Activated naive CD4-positive, alpha-beta T cell treated with anti-CD3 and anti-CD28 coated beads, Interleukin-2, amount 10 ng/mL, durations not matched to agents 7 days and 5 days (primary cell): ENCODE results near the gene LGALS7B.
"Not testable (repeated sequence)": the region's sequence is repeated elsewhere in the genome, so short reads cannot be mapped to it uniquely, and the experiment has no call there.

Experiments used
- CTCF ChIA-PET: fragments of 350-600 bp; sonication (Branson Sonifier 250); formaldehyde crosslinking; loops from one replicate; lab custom pipeline; 2021; ENCODE audit warnings: antibody characterized with exemption; lab: Charles Lee
- DNase-seq: peaks from one replicate; pipeline ENCODE4 v3.0.0-alpha.2; 2020
- H3K27ac Mint-ChIP-seq: one replicate; pipeline ENCODE4 v1.8.0; 2021; ENCODE audit warnings: mild to moderate bottlenecking, moderate library complexity, mixed read lengths
- H3K27me3 Mint-ChIP-seq: one replicate; pipeline ENCODE4 v1.8.0; 2021; ENCODE audit warnings: mild to moderate bottlenecking, mixed read lengths
- H3K36me3 Mint-ChIP-seq: one replicate; pipeline ENCODE4 v1.8.0; 2021; ENCODE audit warnings: mixed read lengths
- H3K4me1 Mint-ChIP-seq: one replicate; pipeline ENCODE4 v1.8.0; 2021; ENCODE audit warnings: mixed read lengths
- H3K4me3 Mint-ChIP-seq: one replicate; pipeline ENCODE4 v1.8.0; 2021; ENCODE audit warnings: mild to moderate bottlenecking, moderate library complexity, mixed read lengths
- H3K9me3 Mint-ChIP-seq: one replicate; pipeline ENCODE4 v1.8.0; 2021; ENCODE audit warnings: mixed read lengths

Gene LGALS7B

DNA sequence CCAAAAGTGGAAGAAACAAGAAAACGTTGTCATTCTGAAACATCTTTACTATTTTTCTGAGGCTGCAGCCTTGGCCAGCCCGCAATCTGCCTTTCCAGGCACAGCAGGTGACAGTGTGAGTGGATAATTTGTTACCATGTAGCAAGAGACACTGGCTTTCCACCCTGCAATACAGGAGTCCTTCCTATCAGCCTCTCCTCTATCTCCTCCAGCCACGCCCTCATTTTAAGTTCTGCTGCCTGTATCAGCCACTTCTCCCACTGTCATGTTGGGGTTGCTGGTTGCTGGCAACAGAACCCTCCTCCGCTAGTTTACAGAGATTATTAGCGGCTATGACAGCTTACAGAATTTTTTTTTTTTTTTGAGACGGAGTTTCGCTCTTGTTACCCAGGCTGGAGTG is 7.9 kb upstream of the LGALS7B start:
- Mint-ChIP-seq H3K36me3 (no peaks in the 10 kb centered on the region), H3K27me3 (peaks cover 54% of the 10 kb centered on the region), H3K4me3 (no peak overlapping the region), H3K9me3 (no peaks in the 10 kb centered on the region), H3K4me1 (no peaks in the 10 kb centered on the region), H3K27ac (no peak overlapping the region)
- CTCF ChIA-PET = no interaction called here
- no peak for DNase-seq

DNA sequence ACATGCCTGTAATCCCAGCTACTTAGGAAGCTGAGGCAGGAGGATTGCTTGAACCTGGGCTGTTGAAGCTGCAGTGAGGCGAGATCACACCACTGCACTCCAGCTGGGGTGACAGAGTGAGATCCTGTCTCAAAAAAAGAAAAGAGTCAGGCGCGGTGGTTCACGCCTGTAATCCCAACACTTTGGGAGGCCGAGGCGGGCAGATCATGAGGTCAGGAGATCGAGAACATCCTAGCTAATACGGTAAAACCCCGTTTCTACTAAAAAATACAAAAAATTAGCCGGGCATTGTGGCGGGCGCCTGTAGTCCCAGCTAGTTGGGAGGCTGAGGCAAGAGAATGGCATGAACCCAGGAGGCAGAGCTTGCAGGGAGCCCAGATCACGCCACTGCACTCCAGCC is 6.8 kb upstream of the LGALS7B start:
- DNase-seq, H3K4me3 Mint-ChIP-seq, H3K27ac Mint-ChIP-seq, H3K4me1 Mint-ChIP-seq, CTCF ChIA-PET, H3K36me3 Mint-ChIP-seq, H3K9me3 Mint-ChIP-seq: not testable (repeated sequence)
- H3K27me3 Mint-ChIP-seq = peaks cover 54% of the 10 kb centered on the region

DNA sequence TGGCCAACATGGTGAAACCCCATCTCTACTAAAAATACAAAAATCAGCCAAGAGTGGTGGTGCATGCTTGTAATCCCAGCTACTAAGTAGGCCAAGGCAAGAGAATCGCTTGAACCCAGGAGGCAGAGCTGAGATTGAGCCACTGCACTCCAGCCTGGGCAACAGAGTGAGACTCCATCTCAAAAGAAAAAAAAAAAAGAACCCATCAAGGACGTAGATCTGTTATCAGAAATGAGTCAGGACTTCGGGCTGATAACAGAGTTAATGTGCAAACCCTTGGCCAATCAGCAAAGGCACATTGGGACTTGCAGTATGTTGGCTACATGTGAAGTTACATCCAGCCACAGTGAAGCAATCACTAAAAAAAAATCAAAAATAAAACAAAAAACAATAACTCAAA is 4.8 kb upstream of the LGALS7B start:
- no peak for DNase-seq
- Mint-ChIP-seq H3K36me3 (no peaks in the 10 kb centered on the region), H3K4me3 (no peak overlapping the region), H3K9me3 (no peaks in the 10 kb centered on the region), H3K4me1 (no peaks in the 10 kb centered on the region), H3K27me3 (peaks cover 46% of the 10 kb centered on the region), H3K27ac (no peak overlapping the region)
- CTCF ChIA-PET = interaction anchor here (0.9 kb wide), 1 partner anchor 15 kb away, joined by 3 read pairs; no protein-coding TSS in a partner anchor

DNA sequence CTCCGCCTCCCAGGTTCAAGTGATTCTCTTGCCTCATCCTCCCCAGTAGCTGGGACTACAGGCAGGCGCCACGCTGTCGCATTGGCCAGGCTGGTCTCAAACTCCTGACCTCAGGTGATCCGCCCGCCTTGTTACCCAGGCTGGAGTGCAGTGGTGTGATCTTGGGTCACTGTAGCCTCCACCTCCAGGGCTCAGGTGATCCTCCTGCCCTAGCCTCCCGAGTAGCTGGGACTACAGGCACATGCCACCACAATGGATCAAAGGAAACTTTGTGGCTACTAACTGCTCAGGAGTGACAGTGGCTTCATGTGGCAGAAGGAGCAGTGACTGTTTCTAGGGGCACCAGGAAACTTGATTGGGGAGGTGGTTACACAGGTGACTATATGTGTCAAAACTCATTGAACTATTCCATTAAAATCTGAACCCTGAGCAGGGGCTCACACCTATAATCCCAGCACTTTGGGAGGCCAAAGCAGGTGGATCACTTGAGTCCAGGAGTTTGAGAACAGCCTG is 3.8 kb upstream of the LGALS7B start:
- no peaks in the 10 kb centered on the region for H3K36me3 Mint-ChIP-seq
- peaks cover 38% of the 10 kb centered on the region for H3K27me3 Mint-ChIP-seq
- CTCF ChIA-PET = no interaction called here
- no peaks in the 10 kb centered on the region for H3K4me1 Mint-ChIP-seq
- no peak for DNase-seq
- no peaks in the 10 kb centered on the region for H3K9me3 Mint-ChIP-seq
- no peak overlapping the region for H3K4me3 Mint-ChIP-seq
- no peak overlapping the region for H3K27ac Mint-ChIP-seq

DNA sequence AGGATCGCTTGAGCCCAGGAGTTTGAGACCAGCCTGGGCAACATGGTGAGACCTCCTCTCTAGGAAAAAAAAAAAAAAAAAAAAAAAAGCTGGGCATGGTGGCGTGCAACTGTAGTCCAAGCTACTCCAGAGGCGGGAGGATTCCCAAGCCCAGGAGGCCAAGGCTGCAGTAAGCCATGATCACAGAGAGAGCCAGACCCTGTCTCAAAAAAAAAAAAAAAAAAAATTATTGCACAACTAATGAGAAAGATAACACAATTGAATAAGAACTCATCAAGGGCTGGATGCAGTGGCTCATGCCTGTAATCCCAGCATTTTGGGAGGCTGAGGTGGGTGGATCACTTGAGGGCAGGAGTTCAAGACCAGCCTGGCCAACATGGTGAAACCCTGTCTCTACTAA is 2.9 kb upstream of the LGALS7B start:
- CTCF ChIA-PET, H3K27ac Mint-ChIP-seq, H3K4me3 Mint-ChIP-seq, H3K36me3 Mint-ChIP-seq, H3K9me3 Mint-ChIP-seq, DNase-seq, H3K4me1 Mint-ChIP-seq: not testable (repeated sequence)
- peaks cover 30% of the 10 kb centered on the region for H3K27me3 Mint-ChIP-seq

DNA sequence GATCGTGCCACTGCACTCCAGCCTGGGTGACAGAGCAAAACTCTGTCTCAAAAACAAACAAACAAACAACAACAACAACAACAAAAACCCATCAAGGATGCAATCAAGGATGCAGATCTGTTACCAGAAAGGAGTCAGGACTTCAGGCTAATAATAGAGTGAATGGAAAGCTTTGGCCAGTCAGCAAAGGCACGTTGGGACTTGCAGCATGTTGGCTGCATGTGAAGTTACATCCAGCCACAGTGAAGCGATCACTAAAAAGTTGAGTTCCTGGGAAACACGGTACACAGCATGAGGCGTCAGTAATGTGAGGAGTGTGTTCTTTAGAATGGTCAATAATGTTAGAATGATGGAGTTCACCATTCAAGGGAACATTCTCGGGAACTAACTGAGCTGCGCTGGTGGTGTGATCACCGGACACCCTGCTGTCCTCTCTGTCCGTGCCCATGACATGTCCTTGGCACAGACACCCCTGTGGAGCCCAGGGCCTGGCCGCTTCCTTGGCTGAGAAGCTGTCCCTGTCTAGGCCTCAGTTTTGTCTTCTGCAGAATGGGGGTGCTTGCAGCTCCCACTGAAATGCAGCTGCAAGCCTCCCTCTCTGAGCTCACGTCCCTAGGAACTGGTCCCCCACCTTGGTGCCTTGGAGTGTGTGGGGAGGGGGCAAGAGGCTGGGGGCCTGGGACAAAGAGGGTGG is 2.3 kb upstream of the LGALS7B start:
- H3K4me1 Mint-ChIP-seq = no peaks in the 10 kb centered on the region
- H3K36me3 Mint-ChIP-seq = no peaks in the 10 kb centered on the region
- no peaks in the 10 kb centered on the region for H3K9me3 Mint-ChIP-seq
- CTCF ChIA-PET = no interaction called here
- DNase-seq = no peak
- no peak overlapping the region for H3K27ac Mint-ChIP-seq
- H3K4me3 Mint-ChIP-seq = no peak overlapping the region
- peaks cover 23% of the 10 kb centered on the region for H3K27me3 Mint-ChIP-seq

DNA sequence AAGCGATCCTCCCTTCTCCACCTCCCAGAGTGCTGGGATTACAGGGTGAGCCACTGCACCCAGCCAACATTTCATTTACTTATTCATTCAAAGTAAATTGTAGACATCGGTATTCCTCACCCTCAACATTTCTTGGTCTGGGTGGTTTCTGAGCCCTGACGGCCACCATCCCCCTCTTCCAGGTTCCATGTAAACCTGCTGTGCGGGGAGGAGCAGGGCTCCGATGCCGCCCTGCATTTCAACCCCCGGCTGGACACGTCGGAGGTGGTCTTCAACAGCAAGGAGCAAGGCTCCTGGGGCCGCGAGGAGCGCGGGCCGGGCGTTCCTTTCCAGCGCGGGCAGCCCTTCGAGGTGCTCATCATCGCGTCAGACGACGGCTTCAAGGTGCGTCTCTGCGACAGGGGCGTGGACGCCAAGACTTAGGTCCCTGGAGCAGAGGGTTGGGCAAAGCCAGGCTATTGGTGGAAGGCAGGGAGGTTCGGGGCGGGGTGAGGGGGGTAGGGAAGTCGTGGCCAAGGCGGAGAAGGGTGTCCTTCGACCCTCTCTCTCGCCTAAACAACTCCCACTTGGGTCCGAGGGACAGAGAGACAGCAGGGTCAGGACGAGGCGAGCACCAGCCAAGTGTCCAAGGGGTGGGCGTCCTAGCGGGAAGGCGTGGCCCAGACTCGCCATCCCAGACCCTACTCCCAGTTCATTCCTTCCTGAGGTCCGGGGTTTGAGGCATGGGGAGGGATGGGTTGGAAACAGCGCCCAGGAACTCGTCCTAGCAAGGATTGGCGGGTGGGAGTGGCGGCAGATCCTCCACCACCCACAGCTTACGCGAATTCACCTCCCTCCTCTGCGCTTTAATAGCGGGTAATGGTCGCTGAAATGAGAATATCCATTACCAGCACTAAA is 1.8 kb downstream of the LGALS7B start:
- H3K36me3 Mint-ChIP-seq, H3K9me3 Mint-ChIP-seq, H3K4me1 Mint-ChIP-seq, H3K27ac Mint-ChIP-seq, DNase-seq, H3K4me3 Mint-ChIP-seq, CTCF ChIA-PET: not testable (repeated sequence)
- H3K27me3 Mint-ChIP-seq = peaks cover 33% of the 10 kb centered on the region

DNA sequence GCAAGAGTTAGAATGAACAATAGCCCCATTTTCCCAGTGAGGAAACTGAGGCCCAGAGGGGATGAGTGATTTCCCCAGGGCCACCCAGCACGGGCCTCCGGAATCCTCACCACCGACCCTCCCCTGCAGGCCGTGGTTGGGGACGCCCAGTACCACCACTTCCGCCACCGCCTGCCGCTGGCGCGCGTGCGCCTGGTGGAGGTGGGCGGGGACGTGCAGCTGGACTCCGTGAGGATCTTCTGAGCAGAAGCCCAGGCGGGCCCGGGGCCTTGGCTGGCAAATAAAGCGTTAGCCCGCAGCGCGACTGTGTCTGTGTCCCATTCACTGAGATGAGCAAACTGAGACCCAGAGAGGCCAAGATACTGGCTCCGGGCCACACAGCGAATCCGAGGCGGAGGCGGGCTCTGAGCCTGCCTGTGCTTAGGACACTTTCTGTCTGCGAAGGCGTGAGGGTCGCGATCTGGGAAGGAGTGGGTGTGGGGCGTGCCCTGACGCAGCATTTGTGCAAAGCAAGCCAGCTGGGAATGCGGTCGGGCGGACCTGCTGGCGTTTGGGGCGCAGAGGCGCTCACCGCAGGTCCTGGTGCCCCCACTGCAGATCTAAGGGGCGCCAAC is 2.6 kb downstream of the LGALS7B start:
- H3K27me3 Mint-ChIP-seq = peaks cover 40% of the 10 kb centered on the region
- H3K4me1 Mint-ChIP-seq, H3K9me3 Mint-ChIP-seq, CTCF ChIA-PET, H3K27ac Mint-ChIP-seq, H3K4me3 Mint-ChIP-seq, H3K36me3 Mint-ChIP-seq, DNase-seq: not testable (repeated sequence)

DNA sequence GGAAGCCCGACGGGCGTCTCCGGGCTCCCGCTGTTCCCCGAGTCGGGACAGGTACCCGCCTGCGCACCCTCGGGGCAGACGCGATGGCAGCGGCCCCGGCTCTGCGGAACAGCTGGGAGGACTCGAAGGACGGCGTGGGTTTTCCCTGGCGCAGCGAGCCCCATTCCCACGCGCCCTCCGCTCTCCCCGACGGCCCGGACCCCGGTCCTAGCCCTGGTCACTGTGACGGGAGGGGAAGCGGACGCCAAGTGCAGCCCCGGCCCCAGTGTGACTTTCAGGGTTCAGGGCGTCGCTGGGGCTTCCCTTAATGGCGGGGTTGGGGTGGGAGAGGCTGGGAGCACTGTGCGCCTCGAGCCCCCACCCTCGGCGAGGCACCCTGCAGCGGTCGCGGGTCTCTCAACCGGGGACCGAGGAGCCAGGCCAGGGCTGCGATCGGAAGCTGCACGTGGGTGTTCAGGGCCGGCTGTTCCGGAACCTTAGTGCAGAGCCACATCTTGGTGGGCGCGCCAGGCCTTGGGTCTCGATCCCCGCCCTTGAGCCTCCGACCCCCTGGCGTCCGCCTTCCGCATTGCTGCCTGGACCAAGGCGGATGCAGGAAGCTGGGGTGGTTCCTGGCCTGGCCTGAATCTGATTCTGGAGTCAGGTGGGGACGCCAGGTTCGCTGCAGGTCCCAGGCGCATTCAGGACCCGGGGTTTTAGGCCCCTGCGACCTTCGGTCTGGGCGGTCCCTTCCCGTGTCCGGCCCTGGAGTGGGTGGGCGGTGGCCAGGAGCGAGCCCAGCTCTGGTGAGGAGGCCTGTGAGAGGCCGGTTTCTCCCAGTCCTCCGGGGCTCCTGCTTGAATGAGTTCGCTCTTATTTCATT is 3.5 kb downstream of the LGALS7B start:
- DNase-seq = peak; percentile 50
- Mint-ChIP-seq H3K4me1 (peaks cover 5% of the 10 kb centered on the region), H3K27me3 (peaks cover 42% of the 10 kb centered on the region), H3K4me3 (peak overlapping the region; percentile 44), H3K36me3 (no peaks in the 10 kb centered on the region), H3K27ac (no peak overlapping the region), H3K9me3 (no peaks in the 10 kb centered on the region)
- CTCF ChIA-PET = no interaction called here

DNA sequence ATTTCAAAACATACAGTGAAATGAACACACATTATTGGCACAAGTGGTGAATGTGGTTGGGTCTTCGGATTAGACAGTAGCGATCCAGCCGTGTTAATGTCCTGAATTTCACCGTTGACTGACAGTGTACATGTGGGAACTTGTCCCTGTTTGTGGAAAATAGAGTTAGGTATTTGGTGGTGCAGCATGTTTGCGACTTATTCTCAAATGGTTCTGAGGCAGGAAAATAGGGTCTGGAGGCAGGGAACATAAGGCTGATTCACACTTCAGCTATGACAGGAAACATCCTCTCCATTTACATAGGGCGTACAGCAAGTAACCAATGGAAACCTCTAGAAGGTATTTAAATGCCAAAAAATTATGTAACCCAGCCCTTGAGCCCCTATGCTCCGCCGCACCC is 4.2 kb downstream of the LGALS7B start:
- Mint-ChIP-seq H3K4me1 (peaks cover 5% of the 10 kb centered on the region), H3K27me3 (peaks cover 42% of the 10 kb centered on the region), H3K27ac (no peak overlapping the region), H3K36me3 (no peaks in the 10 kb centered on the region), H3K4me3 (peak overlapping the region; percentile 44), H3K9me3 (no peaks in the 10 kb centered on the region)
- CTCF ChIA-PET = no interaction called here
- DNase-seq = no peak

DNA sequence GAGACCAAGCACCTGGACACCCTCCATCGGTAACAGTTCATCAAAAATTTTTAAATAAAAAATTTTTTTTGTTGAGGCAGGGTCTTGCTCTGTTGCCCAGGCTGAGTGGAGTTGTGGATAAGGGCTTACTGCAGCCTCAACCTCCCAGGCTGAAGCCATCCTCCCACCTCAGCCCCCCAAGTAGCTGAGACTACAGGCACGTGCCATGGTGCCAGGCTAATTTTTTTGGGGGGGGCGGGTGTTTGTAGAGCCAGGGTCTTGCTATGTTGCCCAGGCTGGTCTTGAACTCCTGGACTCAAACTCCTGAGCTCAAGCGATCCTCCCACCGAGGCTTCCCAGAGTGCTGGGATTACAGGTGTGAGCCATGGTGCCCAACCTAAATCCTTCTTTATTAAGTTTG is 4.7 kb downstream of the LGALS7B start:
- DNase-seq = no peak
- H3K27me3 Mint-ChIP-seq = peaks cover 40% of the 10 kb centered on the region
- no peak overlapping the region for H3K4me3 Mint-ChIP-seq
- CTCF ChIA-PET = no interaction called here
- H3K4me1 Mint-ChIP-seq = peaks cover 5% of the 10 kb centered on the region
- H3K36me3 Mint-ChIP-seq = no peaks in the 10 kb centered on the region
- no peak overlapping the region for H3K27ac Mint-ChIP-seq
- no peaks in the 10 kb centered on the region for H3K9me3 Mint-ChIP-seq

DNA sequence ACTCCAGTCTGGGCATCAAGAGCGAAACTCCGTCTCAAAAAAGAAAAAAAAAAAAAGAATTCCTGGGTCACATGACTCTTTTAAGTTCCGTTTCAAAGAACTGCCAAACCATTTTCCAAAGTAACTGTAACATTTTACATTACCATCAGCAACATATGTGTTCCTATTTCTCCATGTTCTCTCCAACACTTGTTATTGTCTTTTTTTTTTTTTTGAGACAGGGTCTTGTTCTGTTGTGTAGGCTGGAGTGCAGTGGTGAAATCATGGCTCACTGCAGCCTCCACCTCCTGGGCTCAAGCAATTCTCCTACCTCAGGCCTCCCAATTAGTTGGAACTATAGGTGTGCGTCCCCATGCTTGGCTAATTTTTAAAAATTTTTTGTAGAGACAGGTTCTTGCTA is 6.5 kb downstream of the LGALS7B start:
- CTCF ChIA-PET = no interaction called here
- H3K27ac Mint-ChIP-seq = no peak overlapping the region
- no peak for DNase-seq
- no peaks in the 10 kb centered on the region for H3K9me3 Mint-ChIP-seq
- peaks cover 5% of the 10 kb centered on the region for H3K4me1 Mint-ChIP-seq
- no peak overlapping the region for H3K4me3 Mint-ChIP-seq
- no peaks in the 10 kb centered on the region for H3K36me3 Mint-ChIP-seq
- H3K27me3 Mint-ChIP-seq = peaks cover 38% of the 10 kb centered on the region

DNA sequence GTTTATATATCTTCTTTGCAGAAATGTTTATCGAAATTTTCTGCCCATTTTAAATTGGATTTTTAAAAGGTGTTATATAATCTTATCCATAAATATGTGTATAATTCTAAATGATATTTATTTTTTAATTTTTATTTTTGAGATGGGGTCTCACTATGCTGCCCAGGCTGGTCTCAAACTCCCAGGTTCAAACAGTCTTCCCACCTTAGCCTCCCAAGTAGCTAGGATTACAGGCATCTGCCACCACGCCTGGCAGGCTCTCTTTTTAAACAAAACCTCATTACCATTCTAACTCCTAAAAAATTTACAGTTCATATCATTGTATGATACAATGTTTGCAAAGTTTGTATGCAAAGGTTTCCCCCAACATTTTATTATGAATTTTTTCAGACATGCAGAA is 7.2 kb downstream of the LGALS7B start:
- peaks cover 5% of the 10 kb centered on the region for H3K4me1 Mint-ChIP-seq
- no peak for DNase-seq
- no peaks in the 10 kb centered on the region for H3K9me3 Mint-ChIP-seq
- H3K27me3 Mint-ChIP-seq = peaks cover 38% of the 10 kb centered on the region
- H3K27ac Mint-ChIP-seq = no peak overlapping the region
- no peaks in the 10 kb centered on the region for H3K36me3 Mint-ChIP-seq
- CTCF ChIA-PET = no interaction called here
- H3K4me3 Mint-ChIP-seq = no peak overlapping the region

DNA sequence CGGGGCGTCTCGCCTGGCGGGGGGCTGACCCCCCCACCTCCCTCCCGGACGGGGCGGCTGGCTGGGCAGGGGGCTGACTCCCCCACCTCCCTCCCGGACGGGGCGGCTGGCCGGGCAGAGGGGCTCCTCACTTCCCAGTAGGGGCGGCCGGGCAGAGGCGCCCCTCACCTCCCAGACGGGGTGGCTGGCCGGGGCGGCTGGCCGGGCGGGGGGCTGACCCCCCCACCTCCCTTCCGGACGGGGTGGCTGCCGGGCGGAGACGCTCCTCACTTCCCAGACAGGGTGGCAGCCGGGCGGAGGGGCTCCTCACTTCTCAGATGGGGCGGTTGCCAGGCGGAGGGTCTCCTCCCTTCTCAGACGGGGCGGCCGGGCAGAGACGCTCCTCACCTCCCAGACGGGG is 8.8 kb downstream of the LGALS7B start:
- H3K9me3 Mint-ChIP-seq, DNase-seq, H3K27ac Mint-ChIP-seq, H3K4me1 Mint-ChIP-seq, CTCF ChIA-PET, H3K4me3 Mint-ChIP-seq, H3K36me3 Mint-ChIP-seq: not testable (repeated sequence)
- H3K27me3 Mint-ChIP-seq = peaks cover 36% of the 10 kb centered on the region
